Raji (cell line): ENCODE results near the gene TMC4.

Experiments used
- POLR2A ChIP-seq: IDR thresholded peaks from 2 replicates; pipeline ENCODE4 v1.6.1; 2011; ENCODE audit warnings: low read depth, low read length, control low read depth; ENCODE audit not compliant: insufficient read depth

Gene TMC4

GRCh38 chr19:54186351-54186750 is 13.4 kb upstream of the TMC4 start:
- no peak for TF ChIP-seq POLR2A

DNA sequence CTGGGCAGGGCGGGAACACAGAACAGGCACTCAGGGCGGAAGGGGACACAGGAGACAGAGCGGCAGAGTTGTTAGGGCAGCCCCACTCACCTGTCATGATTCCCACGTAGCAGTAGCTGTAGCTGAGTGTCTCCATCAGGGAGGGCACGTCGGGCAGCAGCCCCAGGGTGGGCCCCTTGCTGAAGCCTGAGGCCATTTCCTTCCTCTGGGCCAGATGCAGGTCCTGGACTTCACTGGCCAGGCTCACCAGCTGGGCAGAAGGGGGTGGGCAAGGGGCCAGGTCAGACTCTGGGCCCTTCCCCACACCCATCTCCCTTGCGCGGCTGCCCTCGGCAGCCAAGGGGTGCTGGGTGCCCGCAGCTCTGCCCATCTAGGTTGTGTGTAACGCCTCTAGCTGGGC is 10.5 kb upstream of the TMC4 start:
- TF ChIP-seq POLR2A: no peak

DNA sequence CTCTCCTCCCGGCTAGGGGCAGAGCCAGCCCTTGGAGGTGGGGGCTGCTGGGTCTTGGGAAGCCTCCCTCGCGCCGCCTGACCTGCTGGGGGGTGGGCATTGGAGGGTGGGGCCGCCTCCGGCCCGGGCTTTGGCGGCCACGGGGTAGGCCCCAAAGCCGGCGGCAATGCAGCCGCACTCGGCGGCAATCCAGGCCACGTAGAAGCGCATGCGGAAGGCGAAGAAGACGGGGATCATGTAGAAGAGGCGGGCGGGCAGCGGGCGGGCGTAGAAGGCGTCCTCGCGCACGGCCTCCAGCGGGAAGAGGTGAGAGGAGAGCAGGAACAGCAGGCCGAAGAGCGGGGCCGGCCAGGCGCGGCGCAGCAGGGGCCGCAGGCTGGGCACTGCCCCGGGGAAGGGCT is 7.7 kb upstream of the TMC4 start:
- TF ChIP-seq POLR2A: no peak

- no peak for TF ChIP-seq POLR2A
Measured at GRCh38 chr19:54179921-54180461, 7.0 kb upstream of the TMC4 start.

DNA sequence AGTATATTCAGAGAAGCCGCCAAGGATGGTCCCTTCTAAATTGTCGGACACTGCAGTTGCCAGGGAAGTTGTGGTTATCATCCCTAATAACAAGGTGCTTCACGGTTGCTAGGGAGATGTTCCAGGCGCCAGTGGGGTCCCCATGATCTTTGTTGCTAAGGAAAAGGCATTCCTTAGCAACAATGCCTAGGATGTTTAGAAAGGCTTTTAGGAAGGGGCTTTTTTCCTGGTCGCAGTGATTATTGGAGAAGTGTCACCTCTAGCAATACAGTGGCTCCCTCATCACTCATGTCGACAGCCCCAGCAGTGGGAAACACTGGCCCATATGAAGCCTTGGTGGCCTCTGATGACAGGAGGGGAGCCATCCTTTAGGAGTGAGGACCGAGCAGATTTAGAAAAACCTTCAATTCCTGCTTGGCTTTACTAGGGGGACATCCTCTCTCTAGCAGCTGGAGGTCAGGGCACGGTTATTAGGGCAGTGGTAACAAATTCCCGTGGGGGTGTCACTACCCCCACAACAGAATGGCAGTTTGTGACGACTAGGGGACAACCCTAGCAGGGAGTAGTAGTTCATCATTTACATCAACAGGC is 6.4 kb upstream of the TMC4 start:
- TF ChIP-seq POLR2A: no peak

DNA sequence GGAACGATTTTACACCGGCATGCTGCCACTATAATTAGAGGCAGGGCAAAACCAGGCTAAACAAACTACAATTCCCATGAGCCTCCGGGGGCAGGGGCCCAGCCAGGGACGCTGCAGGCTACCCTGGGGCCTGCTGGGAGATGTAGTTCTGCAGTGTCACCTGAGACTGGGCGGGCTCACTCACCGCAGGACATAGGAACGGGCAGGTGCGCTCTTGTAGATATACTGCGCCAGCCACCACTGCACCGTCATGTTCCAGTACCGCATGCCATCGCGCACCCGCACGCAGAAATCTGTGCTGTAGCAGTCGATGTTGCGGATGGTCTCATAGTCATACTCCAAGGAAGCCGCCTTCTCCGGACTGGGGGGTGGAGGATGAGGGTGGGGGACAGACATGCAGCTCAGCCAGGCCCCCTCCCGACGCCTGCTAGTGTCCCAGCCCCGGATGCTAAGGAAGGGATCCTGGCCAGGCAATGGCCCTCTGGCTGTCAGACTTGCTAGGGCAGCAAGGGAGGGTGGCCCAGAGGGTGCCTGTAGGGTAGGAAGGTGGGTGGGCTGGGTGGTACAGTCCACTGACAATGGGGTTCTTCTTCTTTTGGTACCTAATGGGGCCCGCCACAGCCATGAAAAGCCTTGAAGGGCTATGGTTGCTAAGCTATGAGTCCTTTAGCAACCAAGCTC is 5.8 kb upstream of the TMC4 start:
- TF ChIP-seq POLR2A: no peak

DNA sequence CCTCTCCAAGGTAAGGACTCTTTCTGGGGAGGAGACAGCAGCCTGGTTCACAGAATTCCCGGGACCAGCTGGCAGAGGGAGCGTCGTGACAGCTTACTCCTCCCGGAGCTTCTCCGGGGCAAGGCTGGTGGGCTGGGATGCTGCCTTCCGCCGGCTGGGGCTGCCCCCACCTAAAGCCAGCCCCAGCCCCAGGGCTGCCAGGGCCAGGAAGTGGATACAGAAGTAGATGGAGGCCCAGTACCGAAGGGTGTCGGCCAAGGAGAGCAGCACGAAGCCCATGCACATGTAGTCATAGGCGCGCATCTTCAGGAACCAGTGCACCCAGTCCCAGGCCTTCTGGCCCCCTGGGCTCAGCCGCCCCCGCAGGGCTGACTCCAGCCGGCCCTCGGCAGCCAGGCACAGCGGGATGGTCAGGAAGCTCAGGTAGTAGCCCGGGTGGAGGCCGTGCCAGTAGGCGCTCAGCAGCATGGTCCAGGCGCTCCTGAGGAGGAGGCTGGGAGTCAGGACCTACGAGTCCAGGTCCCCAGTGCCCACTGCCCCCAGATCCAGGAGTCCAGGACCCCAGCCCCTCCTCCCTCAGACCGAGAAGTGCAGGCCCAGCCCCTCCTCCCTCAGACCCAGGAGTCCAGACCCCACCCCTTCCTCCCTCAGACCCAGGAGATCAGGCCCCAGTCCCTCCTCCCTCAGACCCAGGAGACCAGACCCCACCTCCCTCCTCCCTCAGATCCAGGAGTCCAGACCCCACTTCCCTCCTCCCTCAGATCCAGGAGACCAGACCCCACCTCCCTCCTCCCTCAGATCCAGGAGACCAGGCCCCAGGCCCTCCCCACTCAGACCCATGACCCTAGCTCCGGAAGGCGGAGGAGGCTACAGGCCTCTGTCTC is 1.2 kb upstream of the TMC4 start:
- no peak for TF ChIP-seq POLR2A

GRCh38 chr19:54173359-54173699 is 369 bp upstream of the TMC4 start:
- no peak for TF ChIP-seq POLR2A

GRCh38 chr19:54169149-54169740 is 3.7 kb downstream of the TMC4 start:
- no peak for TF ChIP-seq POLR2A

GRCh38 chr19:54168174-54168917 is 4.6 kb downstream of the TMC4 start:
- TF ChIP-seq POLR2A: peak; percentile 28; the same call in 1 of the 2 replicates

- TF ChIP-seq POLR2A: no peak
Measured at GRCh38 chr19:54165222-54165621, 7.7 kb downstream of the TMC4 start.

DNA sequence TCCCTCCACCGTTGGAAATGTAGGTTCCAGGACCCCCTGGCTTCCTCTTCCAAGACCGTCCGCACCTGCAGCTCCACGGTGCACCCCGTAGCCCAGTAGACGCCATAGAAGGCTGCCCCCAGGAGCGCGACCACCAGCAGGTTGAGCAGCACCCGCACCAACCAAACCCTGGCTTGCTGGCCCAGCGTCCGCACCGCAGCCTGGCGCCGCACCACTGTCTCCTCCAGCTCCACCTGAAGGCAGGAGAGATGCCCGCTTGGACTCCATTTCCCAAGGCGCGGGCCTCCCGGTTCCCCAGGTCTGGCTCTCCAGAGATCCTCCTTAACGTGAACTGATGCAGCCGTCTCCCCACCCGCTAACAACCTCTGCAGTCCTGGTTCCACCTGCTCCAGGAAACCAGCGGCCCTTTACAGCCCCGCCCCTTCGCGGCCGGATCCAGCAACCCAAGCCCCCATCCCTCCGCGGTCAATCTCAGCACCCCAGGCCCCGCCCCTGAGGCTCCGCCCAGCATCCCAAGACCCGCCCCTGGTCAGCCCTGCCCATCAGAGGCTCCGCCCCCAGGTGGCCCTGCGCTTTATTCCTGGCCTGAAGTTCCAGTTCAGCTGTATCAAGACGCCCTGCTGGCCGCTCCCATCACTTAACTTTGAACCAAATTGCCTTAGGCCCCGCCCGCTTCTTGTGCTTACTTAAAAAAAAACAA is 8.4 kb downstream of the TMC4 start:
- TF ChIP-seq POLR2A: no peak

GRCh38 chr19:54162884-54163283 is 10.1 kb downstream of the TMC4 start:
- TF ChIP-seq POLR2A: no peak

DNA sequence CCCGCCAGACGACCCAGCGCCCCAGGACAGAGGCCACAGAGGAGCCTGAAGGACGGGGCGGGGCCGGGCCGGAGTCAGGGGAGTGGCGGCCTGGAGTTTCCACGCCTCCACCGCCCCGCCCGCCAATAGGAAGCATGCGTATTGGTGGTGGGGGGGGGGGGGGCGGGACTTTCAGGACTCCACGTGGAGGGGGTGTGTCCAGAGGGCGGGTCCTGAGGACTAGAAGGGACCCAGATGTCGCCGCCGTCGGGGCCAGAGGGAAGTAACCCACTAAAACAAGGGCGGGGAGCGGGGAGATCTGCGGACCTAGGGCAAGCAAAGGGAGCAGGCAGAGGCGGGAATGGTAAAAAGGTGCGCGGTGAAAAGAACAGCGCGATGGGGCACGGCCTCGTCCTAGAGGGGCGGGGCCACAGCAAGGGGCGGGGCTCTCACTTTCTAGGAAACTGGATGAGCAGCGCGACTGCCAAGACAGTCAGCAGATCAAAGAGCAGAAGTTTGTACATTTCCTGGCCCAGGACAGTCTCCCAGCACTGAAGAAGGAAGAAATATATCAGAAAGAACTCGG is 10.6 kb downstream of the TMC4 start:
- no peak for TF ChIP-seq POLR2A
